H54 (cell line): ENCODE measurements around the gene MOB3C.

Experiments used
- DNase-seq: peaks from one replicate; pipeline ENCODE4 v3.0.0; 2011; ENCODE audit warnings: low spot score, mixed read lengths; ENCODE audit not compliant: insufficient read length
- FAIRE-seq: peaks from 3 replicates; lab custom pipeline; 2011; peaks lifted over from hg19 to GRCh38; lab: Jason Lieb, UNC
- POLR2A ChIP-seq: IDR thresholded peaks from 2 replicates; pipeline ENCODE4 v1.6.1; 2011; ENCODE audit warnings: low read depth, mild to moderate bottlenecking, low read length

The MOB3C gene

GRCh38 chr1:46606255-46606965, 10.2 kb downstream of the MOB3C start:
- DNase-seq, result no peak
- no peak for TF ChIP-seq POLR2A
- no peak for FAIRE-seq

- DNase-seq (no peak), FAIRE-seq (no peak)
- no peak for TF ChIP-seq POLR2A
Measured at GRCh38 chr1:46605232-46605631, 11.4 kb downstream of the MOB3C start.

GRCh38 chr1:46603858-46604549, 12.6 kb downstream of the MOB3C start, which contains the start of gene MKNK1:
TSS of gene MKNK1 (minus strand) at chr1:46604268. CDS start at chr1:46583327, 20,941 bp downstream.
- TF ChIP-seq POLR2A, result peak; percentile 90
- DNase-seq (peak; percentile 97), FAIRE-seq (peak; percentile 38)

GRCh38 chr1:46603481-46603857, 13.1 kb downstream of the MOB3C start:
- no peak for TF ChIP-seq POLR2A
- DNase-seq (no peak), FAIRE-seq (no peak)

GRCh38 chr1:46601257-46602007, 15.2 kb downstream of the MOB3C start:
- FAIRE-seq, result no peak
- TF ChIP-seq POLR2A, result no peak
- DNase-seq, result no peak

- no peak for TF ChIP-seq POLR2A
- DNase-seq, result no peak
Measured at GRCh38 chr1:46599059-46599970, 17.3 kb downstream of the MOB3C start.

GRCh38 chr1:46596846-46597245, 19.8 kb downstream of the MOB3C start:
- DNase-seq (no peak), FAIRE-seq (no peak)
- TF ChIP-seq POLR2A, result no peak

More at GRCh38 chr1:46599059-46599970, 17.3 kb downstream of the MOB3C start:
- no peak for FAIRE-seq

GRCh38 chr1:46596036-46596435, 20.6 kb downstream of the MOB3C start:
- no peak for DNase-seq
- TF ChIP-seq POLR2A, result no peak
- FAIRE-seq, result no peak

GRCh38 chr1:46595127-46595526, 21.5 kb downstream of the MOB3C start:
- no peak for FAIRE-seq
- DNase-seq, result no peak
- TF ChIP-seq POLR2A, result no peak

GRCh38 chr1:46594063-46594462, 22.5 kb downstream of the MOB3C start:
- FAIRE-seq, result no peak
- no peak for TF ChIP-seq POLR2A
- no peak for DNase-seq

- no peak for FAIRE-seq
- no peak for DNase-seq
- no peak for TF ChIP-seq POLR2A
Measured at GRCh38 chr1:46592823-46593222, 23.8 kb downstream of the MOB3C start.

GRCh38 chr1:46589529-46589928, 27.1 kb downstream of the MOB3C start:
- TF ChIP-seq POLR2A, result no peak
- FAIRE-seq (no peak), DNase-seq (no peak)

GRCh38 chr1:46587069-46587468, 29.5 kb downstream of the MOB3C start:
- no peak for FAIRE-seq
- DNase-seq, result no peak
- no peak for TF ChIP-seq POLR2A
